Nephron progenitor cell (in vitro differentiated cells): ENCODE measurements around the gene PGA4.
A peak's percentile ranks its signal among the peaks of the same experiment; 100 is the strongest.
"Not testable (repeated sequence)": the region's sequence is repeated elsewhere in the genome, so short reads cannot be mapped to it uniquely, and the experiment has no call there.

Experiments used
- DNase-seq: peaks from one replicate; pipeline ENCODE4 v3.0.0; 2021
- H3K27ac Mint-ChIP-seq: 2 replicates; pipeline ENCODE4 v1.8.0; 2021; ENCODE audit warnings: mild to moderate bottlenecking, moderate library complexity, mixed read lengths
- H3K27me3 Mint-ChIP-seq: 2 replicates; pipeline ENCODE4 v1.8.0; 2021; ENCODE audit warnings: mild to moderate bottlenecking, low read depth, mixed read lengths; ENCODE audit not compliant: poor library complexity
- H3K36me3 Mint-ChIP-seq: 2 replicates; pipeline ENCODE4 v1.8.0; 2021; ENCODE audit warnings: low read depth, mixed read lengths
- H3K4me1 Mint-ChIP-seq: 2 replicates; pipeline ENCODE4 v1.8.0; 2021; ENCODE audit warnings: mixed read lengths
- H3K4me3 Mint-ChIP-seq: 2 replicates; pipeline ENCODE4 v1.8.0; 2021; ENCODE audit warnings: mild to moderate bottlenecking, moderate library complexity, mixed read lengths
- H3K9me3 Mint-ChIP-seq: 2 replicates; pipeline ENCODE4 v1.8.0; 2021; ENCODE audit warnings: mild to moderate bottlenecking, moderate library complexity, mixed read lengths
- TF ChIP-seq, protein P1 (sequence below): fragments of 200-600 bp; sonication (generic); IDR thresholded peaks from 2 replicates; pipeline ENCODE4 v1.5.0; 2021; ENCODE audit warnings: antibody characterized with exemption

Gene PGA4

DNA sequence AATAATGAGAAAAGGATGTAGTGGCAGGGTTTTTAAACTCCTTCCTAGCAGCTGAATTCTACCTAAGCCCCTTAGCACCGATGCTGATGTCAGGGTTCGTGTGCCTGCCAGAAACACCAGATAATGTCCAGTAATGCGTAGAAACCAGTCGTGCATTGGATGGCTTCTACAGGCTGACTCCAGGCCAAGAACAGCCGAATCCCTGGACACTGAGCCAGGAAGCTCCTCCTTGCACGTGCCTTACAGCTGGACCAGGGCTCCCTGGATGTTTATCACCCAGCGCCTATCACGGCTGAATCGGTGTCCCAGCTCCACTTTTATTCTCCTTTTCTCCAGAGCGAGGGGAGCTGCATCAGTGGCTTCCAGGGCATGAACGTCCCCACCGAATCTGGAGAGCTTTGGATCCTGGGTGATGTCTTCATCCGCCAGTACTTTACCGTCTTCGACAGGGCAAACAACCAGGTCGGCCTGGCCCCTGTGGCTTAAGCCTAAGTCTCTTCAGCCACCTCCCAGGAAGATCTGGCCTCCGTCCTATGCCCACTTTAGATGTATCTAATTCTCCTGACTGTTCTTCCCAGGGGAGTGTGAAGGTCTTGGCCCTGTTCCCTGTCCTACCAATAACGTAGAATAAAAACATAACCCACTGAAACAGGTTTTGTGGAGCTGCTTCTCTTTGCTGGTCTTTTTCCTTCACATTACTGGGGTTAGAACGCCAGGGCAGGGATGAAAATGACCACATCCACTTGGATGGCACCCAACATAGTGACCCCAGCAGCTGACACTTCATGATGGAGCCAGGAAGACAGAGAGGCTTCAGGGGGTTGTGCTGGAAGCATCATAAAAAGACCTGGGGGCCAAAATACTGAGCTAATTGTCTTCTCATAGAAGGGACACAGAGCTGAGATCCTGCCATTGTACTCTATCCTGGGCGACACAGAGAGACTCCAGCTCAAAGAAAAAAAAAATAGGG lies 28.9 kb downstream of the PGA4 start:
- H3K4me1 Mint-ChIP-seq, result peaks cover 12% of the 10 kb centered on the region
- H3K9me3 Mint-ChIP-seq, H3K27me3 Mint-ChIP-seq, H3K4me3 Mint-ChIP-seq, DNase-seq, H3K36me3 Mint-ChIP-seq, H3K27ac Mint-ChIP-seq: not testable (repeated sequence)

DNA sequence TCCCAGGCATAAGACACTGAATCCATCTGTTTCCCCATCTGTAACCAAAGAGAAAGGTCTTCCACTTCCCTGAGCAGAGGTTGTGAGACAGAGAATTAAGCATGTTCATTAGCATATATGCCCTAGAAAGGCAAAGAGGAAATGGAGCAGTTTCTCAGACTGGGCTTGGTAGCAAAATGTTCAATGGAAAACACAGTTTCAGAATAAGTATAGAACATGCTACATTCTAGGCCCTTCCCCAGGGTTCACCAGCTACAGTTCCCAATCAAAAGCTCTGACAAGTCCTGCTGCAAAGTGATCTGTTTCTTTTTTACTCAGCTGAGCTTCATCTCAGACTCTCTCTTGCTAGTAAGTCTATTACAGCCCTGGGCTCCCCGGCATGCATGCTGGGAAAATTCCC lies 30.2 kb downstream of the PGA4 start:
- H3K27me3 Mint-ChIP-seq, H3K9me3 Mint-ChIP-seq, H3K36me3 Mint-ChIP-seq, H3K4me3 Mint-ChIP-seq, H3K4me1 Mint-ChIP-seq, DNase-seq, H3K27ac Mint-ChIP-seq: not testable (repeated sequence)

DNA sequence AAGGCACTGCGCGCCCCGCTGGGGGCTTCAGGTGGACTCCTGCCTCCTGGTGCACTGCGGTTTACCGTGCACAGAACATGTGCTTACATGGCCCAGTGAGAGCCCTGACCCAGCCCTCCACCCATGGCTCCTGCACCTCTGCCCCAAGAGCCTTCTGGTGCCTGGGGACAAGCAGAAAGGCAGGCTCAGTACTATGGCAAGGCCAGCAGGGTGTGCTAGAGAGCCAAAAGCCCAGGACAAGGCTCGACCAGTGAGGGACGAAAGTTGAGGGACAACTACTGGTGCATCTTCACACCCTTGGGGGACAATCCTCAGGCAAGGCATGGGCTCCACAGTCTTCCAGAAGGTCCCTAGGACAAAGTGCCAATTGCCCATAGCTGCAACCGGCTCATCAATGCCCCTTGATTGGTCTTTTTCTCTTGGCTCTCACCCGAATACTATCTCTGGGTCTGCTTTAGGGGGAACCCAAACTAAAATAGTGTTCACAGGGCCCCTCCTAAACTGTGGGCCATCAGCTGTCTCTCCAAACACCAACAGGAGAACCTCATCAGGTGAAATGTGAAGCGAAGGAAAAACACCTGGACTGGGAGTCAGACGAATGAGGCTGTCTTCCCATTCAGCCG lies 32.4 kb downstream of the PGA4 start:
- Mint-ChIP-seq H3K27me3 (no peaks in the 10 kb centered on the region), H3K9me3 (no peaks in the 10 kb centered on the region), H3K36me3 (peaks cover 17% of the 10 kb centered on the region), H3K4me3 (no peak overlapping the region), H3K27ac (no peak overlapping the region), H3K4me1 (peaks cover 5% of the 10 kb centered on the region)
- TF ChIP-seq, protein P1, sequence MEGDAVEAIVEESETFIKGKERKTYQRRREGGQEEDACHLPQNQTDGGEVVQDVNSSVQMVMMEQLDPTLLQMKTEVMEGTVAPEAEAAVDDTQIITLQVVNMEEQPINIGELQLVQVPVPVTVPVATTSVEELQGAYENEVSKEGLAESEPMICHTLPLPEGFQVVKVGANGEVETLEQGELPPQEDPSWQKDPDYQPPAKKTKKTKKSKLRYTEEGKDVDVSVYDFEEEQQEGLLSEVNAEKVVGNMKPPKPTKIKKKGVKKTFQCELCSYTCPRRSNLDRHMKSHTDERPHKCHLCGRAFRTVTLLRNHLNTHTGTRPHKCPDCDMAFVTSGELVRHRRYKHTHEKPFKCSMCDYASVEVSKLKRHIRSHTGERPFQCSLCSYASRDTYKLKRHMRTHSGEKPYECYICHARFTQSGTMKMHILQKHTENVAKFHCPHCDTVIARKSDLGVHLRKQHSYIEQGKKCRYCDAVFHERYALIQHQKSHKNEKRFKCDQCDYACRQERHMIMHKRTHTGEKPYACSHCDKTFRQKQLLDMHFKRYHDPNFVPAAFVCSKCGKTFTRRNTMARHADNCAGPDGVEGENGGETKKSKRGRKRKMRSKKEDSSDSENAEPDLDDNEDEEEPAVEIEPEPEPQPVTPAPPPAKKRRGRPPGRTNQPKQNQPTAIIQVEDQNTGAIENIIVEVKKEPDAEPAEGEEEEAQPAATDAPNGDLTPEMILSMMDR, result peak; percentile 81
- peak; percentile 74 for DNase-seq

DNA sequence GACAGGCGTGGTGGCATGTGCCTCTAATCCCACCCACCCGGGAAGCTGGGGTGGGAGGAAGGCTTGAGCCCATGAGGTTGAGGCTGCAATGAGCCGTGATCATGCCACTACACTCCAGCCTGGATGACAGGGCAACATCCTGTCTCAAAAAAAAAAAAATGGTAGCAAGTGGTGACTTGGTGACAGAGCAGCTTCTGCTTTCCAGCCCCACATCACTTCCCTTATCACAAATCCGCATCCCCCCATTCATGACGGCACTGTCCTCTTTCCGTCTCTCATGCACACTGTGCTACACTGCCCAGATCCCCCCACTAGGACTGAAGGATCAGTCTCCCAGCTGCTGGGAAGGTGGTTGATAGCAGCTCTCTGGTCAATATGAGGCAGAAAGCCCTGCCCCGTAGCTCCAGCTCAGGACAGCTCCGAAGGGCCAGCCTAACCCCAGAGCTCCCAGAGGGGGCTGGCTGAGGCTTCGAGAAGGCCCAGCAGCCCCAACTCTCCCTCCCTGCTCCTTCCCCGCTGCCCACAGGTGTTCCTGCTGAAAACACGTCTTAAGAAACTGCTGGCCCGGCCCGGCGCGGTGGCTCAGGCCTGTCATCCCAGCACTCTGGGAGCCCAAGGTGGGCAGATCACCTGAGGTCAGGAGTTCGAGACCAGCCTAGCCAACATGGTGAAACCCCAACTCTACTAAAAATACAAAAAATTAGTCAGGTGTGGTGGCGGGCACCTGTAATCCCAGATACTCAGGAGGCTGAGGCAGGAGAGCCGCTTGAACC lies 34.7 kb downstream of the PGA4 start:
- Mint-ChIP-seq H3K27ac (peak overlapping the region; percentile 15), H3K4me1 (peaks cover 5% of the 10 kb centered on the region)

DNA sequence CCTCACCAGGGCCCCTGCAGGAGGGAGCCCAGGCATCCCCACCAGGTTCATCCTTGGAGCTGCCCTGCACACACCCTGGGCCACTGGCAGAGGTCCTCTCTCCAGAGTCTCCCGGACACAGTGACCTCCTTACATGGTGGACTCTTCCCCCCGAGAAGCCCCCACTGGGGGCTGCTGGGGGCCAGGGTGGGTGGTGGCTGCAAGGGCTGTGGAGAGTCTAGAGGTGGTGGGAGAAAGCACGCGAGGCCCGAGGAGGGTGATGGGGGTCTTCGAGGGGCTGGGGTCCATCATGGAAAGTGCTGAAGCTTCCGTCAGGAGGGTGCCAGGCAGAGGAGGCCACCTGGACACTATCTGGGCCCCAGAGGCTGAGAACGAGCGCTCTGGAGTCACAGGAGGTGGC lies 36.4 kb downstream of the PGA4 start:
- Mint-ChIP-seq H3K27ac (no peak overlapping the region), H3K4me3 (no peak overlapping the region), H3K36me3 (peaks cover 34% of the 10 kb centered on the region), H3K27me3 (no peaks in the 10 kb centered on the region), H3K9me3 (no peaks in the 10 kb centered on the region), H3K4me1 (no peaks in the 10 kb centered on the region)
- TF ChIP-seq, protein P1, result no peak
- DNase-seq, result no peak

More for the DNA sequence above, 34.7 kb downstream of the PGA4 start:
- Mint-ChIP-seq H3K27me3 (no peaks in the 10 kb centered on the region), H3K9me3 (no peaks in the 10 kb centered on the region), H3K4me3 (no peak overlapping the region), H3K36me3 (peaks cover 29% of the 10 kb centered on the region)
- TF ChIP-seq, protein P1, result no peak
- no peak for DNase-seq

DNA sequence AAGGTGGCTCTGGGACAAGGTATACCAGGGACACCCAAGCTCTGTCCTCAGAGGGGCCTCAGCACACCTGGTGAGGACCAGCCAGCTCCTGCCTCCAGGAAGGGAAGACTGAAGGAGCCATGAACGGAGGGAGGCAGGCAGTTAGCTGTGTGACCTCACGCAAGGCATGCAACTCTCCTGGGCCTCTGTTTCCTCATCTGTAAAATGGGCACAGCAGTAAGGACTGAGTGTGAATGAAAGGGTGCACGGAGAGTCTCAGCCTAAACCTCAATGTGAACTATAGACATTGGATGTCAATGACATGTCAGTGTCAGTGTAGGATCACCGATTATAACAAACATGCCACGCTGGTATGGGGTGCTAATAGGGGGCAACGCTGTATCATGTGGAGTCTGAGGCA lies 37.2 kb downstream of the PGA4 start:
- H3K4me1 Mint-ChIP-seq, result no peaks in the 10 kb centered on the region
- H3K4me3 Mint-ChIP-seq, result no peak overlapping the region
- TF ChIP-seq, protein P1, result no peak
- no peaks in the 10 kb centered on the region for H3K9me3 Mint-ChIP-seq
- H3K36me3 Mint-ChIP-seq, result peaks cover 42% of the 10 kb centered on the region
- no peak for DNase-seq
- H3K27me3 Mint-ChIP-seq, result no peaks in the 10 kb centered on the region
- peak overlapping the region; percentile 78 for H3K27ac Mint-ChIP-seq
